Measurements from ENCODE around the gene SEPTIN14. TPM values are rescaled to one million over a fixed set of nuclear protein-coding genes. Genes with fewer than 3 reads are reported as not detected.
A peak's percentile ranks its signal among the peaks of the same experiment; 100 is the strongest.

Gene SEPTIN14
- total and polyA plus RNA-seq, 2 of the 13 experiments (the other 11 are each of a cell fraction or from before 2014, with no cell fraction given) = not detected

DNA sequence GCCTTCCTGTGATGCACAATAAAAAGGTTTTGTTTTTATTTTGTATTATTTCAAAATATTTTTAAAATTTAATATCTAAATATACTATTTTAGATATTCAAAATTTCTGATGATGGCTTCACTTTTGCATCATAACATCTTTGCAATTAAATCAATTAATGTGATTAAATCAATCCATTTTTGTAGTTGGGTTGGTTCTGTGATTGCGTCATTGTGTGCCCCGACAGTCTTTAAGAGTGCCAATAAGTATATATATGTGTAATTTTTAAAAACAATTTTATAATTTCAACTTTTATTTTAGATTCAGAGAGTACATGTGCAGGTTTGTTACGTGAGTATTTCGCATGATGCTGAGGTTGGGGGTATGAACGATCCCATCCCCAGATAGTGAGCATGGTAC, 70.5 kb downstream of the SEPTIN14 start:
- BruUV-seq (replicated peaks) = no TSS peak
- Histone ChIP-seq H3K36me3 (replicated peaks in 1 of 2; ENCODE audit: control insufficient read depth in 1 of 2, insufficient read depth in 2 of 2, low read length in 2 of 2) (no peaks in the 10 kb centered on the region), H4K20me1 (ENCODE audit: insufficient read depth, low read length) (no peaks in the 10 kb centered on the region), H3K9ac (ENCODE audit: insufficient read depth, low read depth, low read length) (no peak overlapping the region), H3K27ac (ENCODE audit: extremely low read length, insufficient read depth, low read length) (no peak overlapping the region), H3K79me2 (ENCODE audit: insufficient read depth, low read length) (no peaks in the 10 kb centered on the region), H3K4me3 (replicated peaks in 1 of 3; ENCODE audit: insufficient read depth in 1 of 3, low read depth in 2 of 3, low read length in 3 of 3) (no peak overlapping the region), H3K4me2 (ENCODE audit: low read depth, low read length) (no peak overlapping the region), H2AFZ (ENCODE audit: low read length) (no peak overlapping the region), H3K9me3 (ENCODE audit: low read length) (peaks cover 2% of the 10 kb centered on the region; the same call in 1 of the 2 replicates), H3K27me3 (ENCODE audit: control insufficient read depth in 1 of 2, insufficient read depth in 2 of 2, low read length in 2 of 2) (no peaks in the 10 kb centered on the region; a peak in 2 of 5 replicates), H3K4me1 (ENCODE audit: insufficient read depth, low read length) (no peaks in the 10 kb centered on the region)
- ChIA-PET CTCF (ENCODE audit: low intra/inter-chr PET ratio, low total read pairs) (no interaction called here), POLR2A (no interaction called here)
- 15% methylated on average over 5 of the region's 5 CpGs for WGBS (ENCODE audit: low lambda C conversion rate)
- TF ChIP-seq PCBP1 (IDR thresholded peaks at IDR 0.05; ENCODE audit: borderline replicate concordance, low read depth, low read length) = no peak
- peak; percentile 36; the same call in 1 of the 2 replicates for TF ChIP-seq CEBPB (IDR thresholded peaks at IDR 0.05; ENCODE audit: borderline replicate concordance, low read depth, low read length)
- TF ChIP-seq ATF7 (IDR thresholded peaks at IDR 0.05) = peak; percentile 60; the same call in 1 of the 2 replicates
- no peak for TF ChIP-seq ATF7 (CRISPR knock-in tag; IDR thresholded peaks at IDR 0.05)
- no peak for ATAC-seq
- intact Hi-C loops (cut with micrococcal nuclease; ENCODE audit: unreplicated experiment) (no loop called here), in situ Hi-C loops (cut with HindIII; ENCODE audit: extremely low pct_ligation_motif_present, low pct_unique_long_range_greater_than_20kb) (no loop called here)
- DNase-seq (ENCODE audit: low spot score) = no peak
- no peak for FAIRE-seq

DNA sequence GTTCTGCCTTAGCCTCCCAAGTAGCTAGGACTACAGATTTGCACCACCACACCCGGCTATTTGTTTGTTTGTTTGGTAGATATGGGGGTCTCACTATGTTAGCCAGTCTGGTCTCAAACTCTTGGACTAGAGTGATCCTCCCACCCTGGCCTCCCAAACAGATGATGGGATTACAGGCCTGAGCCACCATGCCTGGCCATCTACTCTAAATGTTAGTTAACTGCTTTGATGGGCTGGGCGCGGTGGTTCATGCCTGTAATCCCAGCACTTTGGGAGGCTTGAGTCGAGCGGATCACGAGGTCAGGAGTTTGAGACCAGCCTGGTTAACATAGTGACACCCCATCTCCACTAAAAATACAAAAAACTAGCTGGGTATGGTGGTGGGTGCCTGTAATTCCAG, 74.8 kb downstream of the SEPTIN14 start:
- H3K36me3 ChIP-seq (replicated peaks in 1 of 2; ENCODE audit: control insufficient read depth in 1 of 2, insufficient read depth in 2 of 2, low read length in 2 of 2) = no peaks in the 10 kb centered on the region
- no TSS peak for BruUV-seq (replicated peaks)
- in situ Hi-C loops (cut with HindIII; ENCODE audit: extremely low pct_ligation_motif_present, low pct_unique_long_range_greater_than_20kb) (no loop called here), intact Hi-C loops (cut with micrococcal nuclease; ENCODE audit: unreplicated experiment) (no loop called here)
- DNase-seq (ENCODE audit: low spot score) (no peak), FAIRE-seq (no peak), ATAC-seq (no peak)
- no peaks in the 10 kb centered on the region for H3K79me2 ChIP-seq (ENCODE audit: insufficient read depth, low read length)
- ChIA-PET POLR2A (no interaction called here), CTCF (ENCODE audit: low intra/inter-chr PET ratio, low total read pairs) (no interaction called here)
- WGBS (ENCODE audit: low lambda C conversion rate) = 31% methylated on average over 4 of the region's 6 CpGs
- H3K27me3 ChIP-seq (ENCODE audit: control insufficient read depth in 1 of 2, insufficient read depth in 2 of 2, low read length in 2 of 2) = no peaks in the 10 kb centered on the region; a peak in 1 of 5 replicates
- H3K9ac ChIP-seq (ENCODE audit: insufficient read depth, low read depth, low read length) = no peak overlapping the region
- H3K9me3 ChIP-seq (ENCODE audit: low read length) = no peaks in the 10 kb centered on the region
- H3K4me3 ChIP-seq (replicated peaks in 1 of 3; ENCODE audit: insufficient read depth in 1 of 3, low read depth in 2 of 3, low read length in 3 of 3) = no peak overlapping the region
- H2AFZ ChIP-seq (ENCODE audit: low read length) = no peak overlapping the region
- TF ChIP-seq HOXD1 (CRISPR knock-in tag; IDR thresholded peaks at IDR 0.05) (no peak), POLR2AphosphoS5 (IDR thresholded peaks at IDR 0.05; ENCODE audit: low read depth, low read length) (no peak), KMT2B (CRISPR knock-in tag; IDR thresholded peaks at IDR 0.05) (no peak), ZNF678 (CRISPR knock-in tag; IDR thresholded peaks at IDR 0.05) (no peak), TCF7 (IDR thresholded peaks at IDR 0.05; ENCODE audit: low read depth) (no peak), ISL2 (CRISPR knock-in tag; IDR thresholded peaks at IDR 0.05) (no peak), ZNF772 (CRISPR knock-in tag; IDR thresholded peaks at IDR 0.05) (no peak)
- TF ChIP-seq, protein P1, sequence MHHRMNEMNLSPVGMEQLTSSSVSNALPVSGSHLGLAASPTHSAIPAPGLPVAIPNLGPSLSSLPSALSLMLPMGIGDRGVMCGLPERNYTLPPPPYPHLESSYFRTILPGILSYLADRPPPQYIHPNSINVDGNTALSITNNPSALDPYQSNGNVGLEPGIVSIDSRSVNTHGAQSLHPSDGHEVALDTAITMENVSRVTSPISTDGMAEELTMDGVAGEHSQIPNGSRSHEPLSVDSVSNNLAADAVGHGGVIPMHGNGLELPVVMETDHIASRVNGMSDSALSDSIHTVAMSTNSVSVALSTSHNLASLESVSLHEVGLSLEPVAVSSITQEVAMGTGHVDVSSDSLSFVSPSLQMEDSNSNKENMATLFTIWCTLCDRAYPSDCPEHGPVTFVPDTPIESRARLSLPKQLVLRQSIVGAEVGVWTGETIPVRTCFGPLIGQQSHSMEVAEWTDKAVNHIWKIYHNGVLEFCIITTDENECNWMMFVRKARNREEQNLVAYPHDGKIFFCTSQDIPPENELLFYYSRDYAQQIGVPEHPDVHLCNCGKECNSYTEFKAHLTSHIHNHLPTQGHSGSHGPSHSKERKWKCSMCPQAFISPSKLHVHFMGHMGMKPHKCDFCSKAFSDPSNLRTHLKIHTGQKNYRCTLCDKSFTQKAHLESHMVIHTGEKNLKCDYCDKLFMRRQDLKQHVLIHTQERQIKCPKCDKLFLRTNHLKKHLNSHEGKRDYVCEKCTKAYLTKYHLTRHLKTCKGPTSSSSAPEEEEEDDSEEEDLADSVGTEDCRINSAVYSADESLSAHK (CRISPR knock-in tag; IDR thresholded peaks at IDR 0.05; ENCODE audit: borderline replicate concordance) = no peak
- TF ChIP-seq, protein P2, sequence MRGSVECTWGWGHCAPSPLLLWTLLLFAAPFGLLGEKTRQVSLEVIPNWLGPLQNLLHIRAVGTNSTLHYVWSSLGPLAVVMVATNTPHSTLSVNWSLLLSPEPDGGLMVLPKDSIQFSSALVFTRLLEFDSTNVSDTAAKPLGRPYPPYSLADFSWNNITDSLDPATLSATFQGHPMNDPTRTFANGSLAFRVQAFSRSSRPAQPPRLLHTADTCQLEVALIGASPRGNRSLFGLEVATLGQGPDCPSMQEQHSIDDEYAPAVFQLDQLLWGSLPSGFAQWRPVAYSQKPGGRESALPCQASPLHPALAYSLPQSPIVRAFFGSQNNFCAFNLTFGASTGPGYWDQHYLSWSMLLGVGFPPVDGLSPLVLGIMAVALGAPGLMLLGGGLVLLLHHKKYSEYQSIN (CRISPR knock-in tag; IDR thresholded peaks at IDR 0.05; ENCODE audit: borderline replicate concordance) = no peak
- no peaks in the 10 kb centered on the region for H4K20me1 ChIP-seq (ENCODE audit: insufficient read depth, low read length)
- no peak overlapping the region for H3K4me2 ChIP-seq (ENCODE audit: low read depth, low read length)
- H3K4me1 ChIP-seq (ENCODE audit: insufficient read depth, low read length) = no peaks in the 10 kb centered on the region
- H3K27ac ChIP-seq (ENCODE audit: extremely low read length, insufficient read depth, low read length) = no peak overlapping the region
